IPS-11a (cell line): ENCODE data around the gene MCF2L2.
"Not testable (repeated sequence)": the region's sequence is repeated elsewhere in the genome, so short reads cannot be mapped to it uniquely, and the experiment has no call there.

Experiments used
- H3K4me3 ChIP-seq: one replicate; pipeline ENCODE4 v1.5.1; 2013; ENCODE audit warnings: low read depth, low read length, control low read depth

Gene MCF2L2

GRCh38 chr3:183249006-183249718, 179.3 kb downstream of the MCF2L2 start:
- no peak overlapping the region for H3K4me3 ChIP-seq

- H3K4me3 ChIP-seq: no peak overlapping the region
Observed at GRCh38 chr3:183247011-183247589, 181.3 kb downstream of the MCF2L2 start.

GRCh38 chr3:183244981-183245476, 183.4 kb downstream of the MCF2L2 start:
- no peak overlapping the region for H3K4me3 ChIP-seq

- no peak overlapping the region for H3K4me3 ChIP-seq
Observed at GRCh38 chr3:183244219-183244618, 184.2 kb downstream of the MCF2L2 start.

GRCh38 chr3:183242431-183242830, 186.0 kb downstream of the MCF2L2 start:
- no peak overlapping the region for H3K4me3 ChIP-seq

- no peak overlapping the region for H3K4me3 ChIP-seq
Observed at GRCh38 chr3:183239046-183239445, 189.4 kb downstream of the MCF2L2 start.

GRCh38 chr3:183233966-183234365, 194.5 kb downstream of the MCF2L2 start:
- H3K4me3 ChIP-seq: no peak overlapping the region

- no peak overlapping the region for H3K4me3 ChIP-seq
Observed at GRCh38 chr3:183230826-183231225, 197.6 kb downstream of the MCF2L2 start.

- not testable (repeated sequence) for H3K4me3 ChIP-seq
Observed at GRCh38 chr3:183230251-183230650, 198.2 kb downstream of the MCF2L2 start.

GRCh38 chr3:183229178-183229577, 199.2 kb downstream of the MCF2L2 start:
- H3K4me3 ChIP-seq: no peak overlapping the region

- no peak overlapping the region for H3K4me3 ChIP-seq
Observed at GRCh38 chr3:183227586-183227985, 200.8 kb downstream of the MCF2L2 start.

- H3K4me3 ChIP-seq: no peak overlapping the region
Observed at GRCh38 chr3:183226333-183226890, 202.0 kb downstream of the MCF2L2 start.

GRCh38 chr3:183224180-183224970, 204.0 kb downstream of the MCF2L2 start:
- no peak overlapping the region for H3K4me3 ChIP-seq

- H3K4me3 ChIP-seq: no peak overlapping the region
Observed at GRCh38 chr3:183222631-183223235, 205.7 kb downstream of the MCF2L2 start.

- no peak overlapping the region for H3K4me3 ChIP-seq
Observed at GRCh38 chr3:183220828-183221227, 207.6 kb downstream of the MCF2L2 start.

- no peak overlapping the region for H3K4me3 ChIP-seq
Observed at GRCh38 chr3:183218826-183219225, 209.6 kb downstream of the MCF2L2 start.

GRCh38 chr3:183217548-183218332, 210.7 kb downstream of the MCF2L2 start:
- no peak overlapping the region for H3K4me3 ChIP-seq

- no peak overlapping the region for H3K4me3 ChIP-seq
Observed at GRCh38 chr3:183215591-183216202, 212.7 kb downstream of the MCF2L2 start.

- no peak overlapping the region for H3K4me3 ChIP-seq
Observed at GRCh38 chr3:183214277-183214612, 214.2 kb downstream of the MCF2L2 start.
